ENCODE measurements around the gene FAM83B.
"Not testable (repeated sequence)": the region's sequence is repeated elsewhere in the genome, so short reads cannot be mapped to it uniquely, and the experiment has no call there.

Gene FAM83B

GRCh38 chr6:54864272-54864671 is 17.7 kb downstream of the FAM83B start:
- no peak for DNase-seq

- no peak for DNase-seq
These were observed 18.6 kb downstream of the FAM83B start for GRCh38 chr6:54865091-54865631.

GRCh38 chr6:54868556-54868955 is 22.0 kb downstream of the FAM83B start:
- DNase-seq = no peak

- no peak for DNase-seq
These were observed 27.0 kb downstream of the FAM83B start for GRCh38 chr6:54873599-54873998.

DNA sequence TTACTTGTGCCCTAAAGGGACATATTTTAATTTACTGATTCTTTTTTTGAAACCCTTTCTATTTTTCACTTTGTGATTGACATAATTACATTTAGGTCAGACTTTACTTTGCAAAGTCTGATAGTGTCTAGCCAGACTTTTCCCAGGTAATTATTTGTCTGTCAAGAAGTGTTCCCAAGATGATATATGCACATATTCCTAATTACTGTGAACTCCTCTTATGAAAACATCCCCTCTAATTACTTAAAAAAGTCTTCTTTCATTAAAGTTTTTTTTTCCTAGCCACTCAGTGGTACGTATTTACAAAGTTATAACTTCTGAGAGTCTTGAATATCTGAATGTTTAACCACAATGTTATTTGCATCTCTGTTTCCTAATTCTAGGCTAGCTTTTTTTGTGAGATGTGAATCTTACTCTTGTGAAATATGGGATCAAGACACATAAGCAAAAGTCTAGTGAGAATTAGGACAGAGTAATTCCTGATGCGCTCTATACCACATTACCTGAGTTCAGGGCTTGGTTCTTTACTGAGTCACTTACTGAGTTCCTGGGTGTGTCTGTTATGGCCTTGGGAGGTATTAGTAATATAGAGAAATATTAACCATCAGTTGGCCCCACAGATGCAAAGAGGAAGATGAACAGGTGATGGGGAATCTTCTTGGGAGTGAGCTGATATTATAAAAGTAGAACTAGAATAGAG is 27.9 kb downstream of the FAM83B start:
- DNase-seq = no peak

GRCh38 chr6:54875539-54875938 is 29.0 kb downstream of the FAM83B start:
- DNase-seq = no peak

DNA sequence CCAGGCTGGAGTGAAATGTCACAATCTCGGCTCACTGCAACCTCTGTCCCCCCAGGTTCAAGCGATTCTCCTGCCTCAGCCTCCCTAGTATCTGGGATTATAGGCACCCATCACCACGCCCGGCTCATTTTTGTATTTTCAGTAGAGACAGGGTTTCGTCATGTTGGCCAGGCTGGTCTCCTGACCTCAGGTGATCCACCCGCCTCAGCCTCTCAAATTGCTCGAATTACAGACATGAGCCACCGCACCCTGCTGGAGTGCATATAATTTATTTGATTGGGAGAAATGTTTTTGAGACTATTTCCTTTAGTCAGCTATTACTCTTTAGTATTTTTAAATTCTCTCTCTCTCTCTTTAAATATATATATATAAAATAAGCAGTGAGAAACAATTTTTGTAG is 29.8 kb downstream of the FAM83B start:
- DNase-seq = no peak

GRCh38 chr6:54876871-54877270 is 30.3 kb downstream of the FAM83B start:
- no peak for DNase-seq

- no peak for DNase-seq
These were observed 31.2 kb downstream of the FAM83B start for GRCh38 chr6:54877713-54878317.

DNA sequence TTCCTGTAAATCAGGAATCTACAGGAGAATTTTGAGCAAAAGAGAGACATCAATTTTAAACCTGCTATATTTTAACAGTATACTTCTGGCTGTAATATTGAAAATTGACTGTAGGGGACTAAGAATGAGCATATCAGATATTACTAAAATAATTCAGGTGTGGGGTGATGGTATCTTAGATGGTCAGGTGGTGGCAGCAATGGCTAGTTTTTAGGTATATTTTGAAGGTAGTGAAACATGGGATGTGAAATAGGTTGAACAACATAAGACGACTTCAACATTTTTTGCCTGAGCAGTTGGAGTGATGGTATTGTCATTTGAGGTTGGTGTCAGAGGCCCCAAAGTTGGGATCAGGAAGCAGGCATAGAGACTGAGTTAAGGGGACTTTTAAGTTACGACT is 32.1 kb downstream of the FAM83B start:
- no peak for DNase-seq

DNA sequence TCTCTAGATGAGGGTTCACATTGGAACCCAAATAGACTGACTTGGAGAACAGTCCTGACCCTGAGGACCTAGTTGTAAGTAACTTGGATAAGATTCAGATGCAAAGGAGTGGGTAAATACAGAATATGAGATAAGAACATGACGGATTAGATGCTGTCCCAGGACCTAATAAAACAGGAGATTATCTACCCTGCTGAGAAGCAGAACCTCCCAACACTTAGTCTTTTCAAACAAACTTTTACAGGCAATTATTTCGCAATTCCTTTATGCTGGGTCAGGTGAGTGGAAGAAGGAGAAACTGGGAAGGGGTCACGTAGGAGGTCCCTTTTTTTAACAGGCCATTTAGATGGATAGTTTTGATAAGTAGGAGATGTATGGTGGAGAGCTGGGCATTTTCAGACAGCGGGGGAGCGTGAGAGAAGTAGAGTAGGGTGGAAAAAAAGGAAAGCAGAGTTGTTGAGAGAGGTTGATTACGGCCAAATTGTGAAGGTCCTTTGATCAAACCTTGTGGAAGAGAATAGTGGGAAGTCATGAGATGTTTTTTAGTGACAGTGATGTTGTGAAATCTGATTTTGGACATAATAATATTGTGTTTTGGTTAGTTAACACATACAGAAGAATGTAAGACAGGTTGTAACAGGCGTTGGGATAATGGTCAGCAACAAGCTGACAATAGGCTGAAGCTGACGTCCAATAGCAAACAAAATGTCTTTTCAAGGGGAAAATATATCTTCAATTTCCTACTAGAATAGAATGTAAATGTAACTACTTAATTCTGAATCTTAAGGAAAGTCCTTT is 32.8 kb downstream of the FAM83B start:
- no peak for DNase-seq

DNA sequence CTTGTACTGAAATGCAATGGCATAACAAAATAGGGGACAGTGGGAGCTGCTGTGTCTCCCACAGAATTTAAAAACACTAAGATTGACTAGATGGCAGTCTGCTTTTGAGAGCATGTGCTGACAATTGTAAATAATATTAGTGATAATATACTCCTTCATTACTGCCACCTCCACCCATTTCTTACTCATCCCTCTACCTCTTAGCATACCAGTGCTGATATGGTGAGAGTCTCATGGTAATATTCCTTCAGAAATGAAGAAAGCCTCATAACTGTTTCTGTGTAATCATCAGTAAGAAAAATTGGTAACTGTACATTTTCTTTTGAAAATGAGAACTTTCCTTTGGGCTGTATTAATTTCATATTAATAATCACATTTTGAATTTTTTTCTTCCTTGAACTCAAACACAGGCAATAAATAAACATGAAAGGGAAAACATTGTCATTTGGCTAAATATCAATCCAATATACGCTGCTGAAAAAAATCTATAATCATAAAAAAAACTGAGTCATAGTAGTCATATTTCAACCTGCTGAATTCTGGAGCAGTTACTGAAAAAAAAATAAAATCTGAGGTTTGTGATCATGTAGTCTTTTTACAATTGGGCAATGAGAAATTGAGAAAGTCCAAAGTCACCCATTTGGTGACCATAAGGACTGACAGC is 34.6 kb downstream of the FAM83B start:
- no peak for DNase-seq

- not testable (repeated sequence) for DNase-seq
These were observed 35.3 kb downstream of the FAM83B start for GRCh38 chr6:54881891-54882290.

GRCh38 chr6:54886932-54887584 is 40.5 kb downstream of the FAM83B start:
- no peak for DNase-seq

GRCh38 chr6:54891536-54891935 is 45.0 kb downstream of the FAM83B start:
- no peak for DNase-seq

DNA sequence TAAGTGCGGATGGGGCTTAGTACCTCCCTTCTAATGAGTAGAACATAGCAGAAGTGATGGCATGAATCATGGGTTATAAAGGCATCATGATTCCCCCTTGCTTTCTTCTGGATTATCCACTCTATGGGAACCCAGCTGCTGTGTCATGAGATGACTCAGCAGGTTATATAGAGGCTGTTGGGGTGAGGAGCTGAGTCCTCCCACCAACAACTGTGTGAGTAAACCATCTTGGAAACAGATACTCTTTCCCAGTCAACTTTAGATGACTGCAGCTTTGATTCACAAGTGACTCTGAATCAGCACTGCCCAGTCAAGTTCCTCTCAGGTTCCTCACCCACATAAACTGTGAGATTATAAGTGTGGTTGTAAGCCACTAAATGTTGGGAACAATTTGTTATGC is 46.3 kb downstream of the FAM83B start:
- no peak for DNase-seq

DNA sequence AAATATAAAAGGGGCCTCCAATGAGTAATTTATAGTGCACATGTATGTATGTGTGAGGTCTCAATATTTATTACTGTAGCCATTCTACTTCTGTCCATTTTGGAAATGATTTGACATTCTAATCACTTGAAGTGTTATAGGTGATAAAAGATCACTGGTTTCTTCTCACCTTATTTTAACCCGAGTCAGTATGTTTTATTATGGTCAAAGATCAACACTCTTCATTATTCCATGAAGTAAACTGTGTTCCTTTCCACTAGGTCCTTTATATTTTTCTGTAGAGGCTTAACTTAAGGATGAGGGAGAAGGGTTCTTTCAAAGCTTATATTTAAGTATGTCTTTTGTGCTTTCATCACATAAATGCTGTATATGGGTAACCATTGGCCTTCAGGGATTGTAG is 47.2 kb downstream of the FAM83B start:
- DNase-seq = no peak

DNA sequence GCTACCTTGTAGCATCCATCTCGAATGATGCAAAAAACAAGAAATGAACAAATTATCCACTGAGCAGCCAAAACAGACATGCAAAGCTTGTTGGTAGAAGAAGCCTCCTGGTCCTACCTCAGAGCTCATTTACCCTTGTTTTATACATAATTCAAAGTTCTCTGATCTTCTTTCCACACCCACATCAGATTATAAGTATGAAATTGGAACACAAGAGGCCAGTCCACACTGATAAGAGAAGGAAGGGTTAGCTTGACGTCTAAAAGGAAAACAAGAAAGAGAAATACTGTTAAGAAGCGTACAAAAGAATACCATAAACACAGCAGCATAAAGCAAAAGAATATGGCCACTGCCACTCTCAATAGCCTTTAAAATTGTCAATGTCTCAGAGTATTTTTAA is 49.7 kb downstream of the FAM83B start:
- no peak for DNase-seq

- DNase-seq = no peak
These were observed 51.1 kb downstream of the FAM83B start for GRCh38 chr6:54897462-54898189.

DNA sequence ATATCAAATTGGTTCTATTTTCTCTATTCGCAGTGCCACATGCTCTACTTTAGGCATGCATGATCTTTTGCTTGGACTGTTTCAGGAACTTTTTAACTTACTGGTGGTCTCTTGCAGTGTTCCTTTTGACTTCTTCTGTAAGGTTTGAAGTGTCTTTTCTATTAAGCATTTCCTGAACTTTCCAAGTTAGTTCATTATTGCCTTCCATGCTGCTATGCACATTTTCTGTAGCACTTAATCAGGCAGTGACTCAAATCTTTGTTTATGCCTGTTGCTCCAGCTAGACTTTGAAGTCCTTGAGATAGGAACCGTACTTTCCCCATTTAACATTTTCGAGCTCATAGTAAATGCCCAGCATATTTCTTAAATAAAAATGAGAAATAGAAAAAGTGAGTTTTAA is 52.2 kb downstream of the FAM83B start:
- DNase-seq = no peak

- DNase-seq = no peak
These were observed 52.9 kb downstream of the FAM83B start for GRCh38 chr6:54899442-54899841.

- DNase-seq = no peak
These were observed 53.4 kb downstream of the FAM83B start for GRCh38 chr6:54899986-54900385.
